KMS-11 (cell line): ENCODE measurements around the gene CDH4.

Source experiments
- H2AFZ ChIP-seq: fragments of 200-600 bp; sonication (generic); 2 replicates; pipeline ENCODE4 v1.6.1; 2016; ENCODE audit warnings: antibody characterized with exemption, mixed run types, low read depth
- H3K27ac ChIP-seq: fragments of 200-600 bp; sonication (generic); 2 replicates; pipeline ENCODE4 v1.6.1; 2016; ENCODE audit warnings: mild to moderate bottlenecking, mixed run types
- H3K27me3 ChIP-seq: fragments of 200-600 bp; sonication (generic); 2 replicates; pipeline ENCODE4 v1.6.1; 2017; ENCODE audit warnings: mild to moderate bottlenecking, low read depth, mixed run types, moderate library complexity; ENCODE audit not compliant: insufficient read depth
- H3K36me3 ChIP-seq: fragments of 200-600 bp; sonication (generic); 2 replicates; pipeline ENCODE4 v1.6.1; 2017; ENCODE audit warnings: mild to moderate bottlenecking, mixed run types; ENCODE audit not compliant: insufficient read depth
- H3K4me1 ChIP-seq: fragments of 200-600 bp; sonication (generic); 2 replicates; pipeline ENCODE4 v1.6.1; 2016; ENCODE audit warnings: mild to moderate bottlenecking, low read depth, mixed run types; ENCODE audit not compliant: poor library complexity, severe bottlenecking
- H3K4me2 ChIP-seq: fragments of 200-600 bp; sonication (generic); 2 replicates; pipeline ENCODE4 v1.7.0; 2016; ENCODE audit warnings: mild to moderate bottlenecking, mixed run types
- H3K4me3 ChIP-seq: fragments of 200-600 bp; sonication (generic); IDR thresholded peaks from 2 replicates; pipeline ENCODE4 v1.6.1; 2017; ENCODE audit warnings: low read depth, low read length, mixed read lengths; ENCODE audit not compliant: insufficient read depth
- H3K79me2 ChIP-seq: fragments of 200-600 bp; sonication (generic); 2 replicates; pipeline ENCODE4 v1.6.1; 2016; ENCODE audit warnings: low read depth, mixed run types; ENCODE audit not compliant: insufficient read depth
- H3K9ac ChIP-seq: fragments of 200-600 bp; sonication (generic); 2 replicates; pipeline ENCODE4 v1.6.1; 2016; ENCODE audit warnings: mild to moderate bottlenecking, mixed run types
- H4K20me1 ChIP-seq: fragments of 200-600 bp; sonication (generic); 2 replicates; pipeline ENCODE4 v1.6.1; 2016; ENCODE audit warnings: mild to moderate bottlenecking, mixed run types; ENCODE audit not compliant: insufficient read depth
- CTCF ChIP-seq: fragments of 200-600 bp; sonication (generic); conservative IDR thresholded peaks from 2 replicates; pipeline ENCODE4 v1.6.1; 2017; ENCODE audit warnings: low read depth, mild to moderate bottlenecking, antibody characterized with exemption, low read length, moderate library complexity, mixed read lengths

Gene CDH4

GRCh38 chr20:61848851-61849250 is 596.8 kb downstream of the CDH4 start:
- H3K4me3 ChIP-seq, result no peak overlapping the region
- peaks cover 35% of the 10 kb centered on the region; the same call in 1 of the 2 replicates for H3K27me3 ChIP-seq
- H3K9ac ChIP-seq, result no peak overlapping the region
- no peak overlapping the region for H3K4me2 ChIP-seq
- H4K20me1 ChIP-seq, result no peaks in the 10 kb centered on the region
- no peaks in the 10 kb centered on the region for H3K36me3 ChIP-seq
- no peak for TF ChIP-seq CTCF
- H3K79me2 ChIP-seq, result no peaks in the 10 kb centered on the region
- H3K27ac ChIP-seq, result no peak overlapping the region
- H3K4me1 ChIP-seq, result no peaks in the 10 kb centered on the region
- no peak overlapping the region for H2AFZ ChIP-seq

GRCh38 chr20:61849376-61849775 is 597.3 kb downstream of the CDH4 start:
- no peaks in the 10 kb centered on the region for H3K4me1 ChIP-seq

GRCh38 chr20:61849822-61850221 is 597.8 kb downstream of the CDH4 start:
- no peak overlapping the region for H3K9ac ChIP-seq
- H3K36me3 ChIP-seq, result no peaks in the 10 kb centered on the region
- no peaks in the 10 kb centered on the region for H3K79me2 ChIP-seq
- no peak overlapping the region for H3K4me2 ChIP-seq
- H2AFZ ChIP-seq, result no peak overlapping the region
- peaks cover 28% of the 10 kb centered on the region; the same call in 1 of the 2 replicates for H3K27me3 ChIP-seq
- no peaks in the 10 kb centered on the region for H4K20me1 ChIP-seq
- H3K4me1 ChIP-seq, result no peaks in the 10 kb centered on the region
- no peak overlapping the region for H3K27ac ChIP-seq
- TF ChIP-seq CTCF, result no peak
- H3K4me3 ChIP-seq, result no peak overlapping the region

More at GRCh38 chr20:61849376-61849775, 597.3 kb downstream of the CDH4 start:
- no peak overlapping the region for H3K9ac ChIP-seq
- TF ChIP-seq CTCF, result no peak
- H3K4me3 ChIP-seq, result no peak overlapping the region
- H3K4me2 ChIP-seq, result no peak overlapping the region
- H3K27ac ChIP-seq, result no peak overlapping the region
- no peaks in the 10 kb centered on the region for H3K79me2 ChIP-seq
- no peak overlapping the region for H2AFZ ChIP-seq
- H4K20me1 ChIP-seq, result no peaks in the 10 kb centered on the region
- no peaks in the 10 kb centered on the region for H3K36me3 ChIP-seq
- H3K27me3 ChIP-seq, result peaks cover 30% of the 10 kb centered on the region; the same call in 1 of the 2 replicates

GRCh38 chr20:61850457-61850856 is 598.4 kb downstream of the CDH4 start:
- H4K20me1 ChIP-seq, result no peaks in the 10 kb centered on the region
- H2AFZ ChIP-seq, result no peak overlapping the region
- no peak overlapping the region for H3K4me3 ChIP-seq
- no peak overlapping the region for H3K27ac ChIP-seq
- no peaks in the 10 kb centered on the region for H3K36me3 ChIP-seq
- no peak overlapping the region for H3K4me2 ChIP-seq
- H3K27me3 ChIP-seq, result peaks cover 25% of the 10 kb centered on the region; the same call in 1 of the 2 replicates
- TF ChIP-seq CTCF, result no peak
- H3K9ac ChIP-seq, result no peak overlapping the region
- no peaks in the 10 kb centered on the region for H3K4me1 ChIP-seq
- no peaks in the 10 kb centered on the region for H3K79me2 ChIP-seq
